ENCODE data around the gene FBXO2. TPM values are rescaled to one million over a fixed set of nuclear protein-coding genes. Genes with fewer than 3 reads are reported as not detected.
A peak's percentile ranks its signal among the peaks of the same experiment; 100 is the strongest.

The FBXO2 gene
- total RNA-seq, 1 experiment from 2014 or later = 81.1 TPM

GRCh38 chr1:11649624-11650330 is 4.5 kb downstream of the FBXO2 start:
- Histone ChIP-seq H3K79me2 (ENCODE audit: insufficient read depth, low read length) (peaks cover 7% of the 10 kb centered on the region; the same call in 1 of the 2 replicates), H4K20me1 (ENCODE audit: insufficient read depth) (no peaks in the 10 kb centered on the region), H3K9me3 (ENCODE audit: control insufficient read depth in 1 of 2, insufficient read depth in 1 of 2, low read depth in 1 of 2, low read length in 2 of 2) (no peaks in the 10 kb centered on the region), H3K4me2 (ENCODE audit: low read length) (peak overlapping the region; percentile 71), H3K9me2 (ENCODE audit: insufficient read depth) (no peaks in the 10 kb centered on the region), H2AFZ (ENCODE audit: low read depth, low read length, poor library complexity, severe bottlenecking) (no peak overlapping the region), H3K4me1 (ENCODE audit: control insufficient read depth in 1 of 2, insufficient read depth in 2 of 2, low read length in 2 of 2) (peaks cover 23 to 44% of the 10 kb centered on the region in 2 experiments; a peak in 3 of 4 replicates), H3K27me3 (ENCODE audit: insufficient read depth, low read length) (no peaks in the 10 kb centered on the region), H3K27ac (ENCODE audit: low read depth, low read length) (no peak overlapping the region), H3K9ac (ENCODE audit: low read length) (no peak overlapping the region), H3K4me3 (replicated peaks in 1 of 2; ENCODE audit: low read depth in 1 of 2, low read length in 2 of 2) (peak overlapping the region in 1 of 2 experiments; percentile 50; a peak in 2 of 4 replicates), H3K36me3 (ENCODE audit: control insufficient read depth in 1 of 2, insufficient read depth in 2 of 2, low read length in 2 of 2) (no peaks in the 10 kb centered on the region)
- BruUV-seq (replicated peaks) = no TSS peak
- DNase-seq (ENCODE audit: low read depth, low spot score) (no peak), ATAC-seq (no peak)
- intact Hi-C loops (cut with micrococcal nuclease) = no loop called here
- ChIA-PET RAD21 (ENCODE audit: low non-redundant PET in 1 of 2, low total read pairs in 2 of 2, uncharacterized antibody in 2 of 2, unreplicated experiment in 2 of 2) (interaction anchor here in 1 of 2 experiments (1.0 to 1.4 kb wide), 2 partner anchors 61 to 70 kb away, joined by 3 to 7 read pairs; no protein-coding TSS in a partner anchor), CTCF (interaction anchor here (0.8 to 2.5 kb wide), 8 partner anchors 15 to 72 kb away, joined by 3 to 15 read pairs (median 4); partner anchors contain the start of gene FBXO6), POLR2A (interaction anchor here (1.0 kb wide), 1 partner anchor 15 kb away, joined by 4 read pairs; the partner anchor contains the start of gene FBXO6)
- TF ChIP-seq EZH2 (IDR thresholded peaks at IDR 0.05) = no peak
- no peak for TF ChIP-seq ZFX (IDR thresholded peaks at IDR 0.05)
- no peak for TF ChIP-seq TCF7L2 (IDR thresholded peaks at IDR 0.05; ENCODE audit: borderline replicate concordance, extremely low read depth, insufficient read depth, insufficient read length)

- no peaks in the 10 kb centered on the region for H4K20me1 ChIP-seq (ENCODE audit: insufficient read depth)
- BruUV-seq (replicated peaks) = no TSS peak
- ChIA-PET CTCF (interaction anchor here (0.9 to 2.5 kb wide), 2 partner anchors 64 to 70 kb away, joined by 3 to 15 read pairs; no protein-coding TSS in a partner anchor), POLR2A (interaction anchor here (0.7 kb wide), 1 partner anchor 14 kb away, joined by 3 read pairs; no protein-coding TSS in a partner anchor), RAD21 (ENCODE audit: low non-redundant PET in 1 of 2, low total read pairs in 2 of 2, uncharacterized antibody in 2 of 2, unreplicated experiment in 2 of 2) (interaction anchor here in 1 of 2 experiments (0.6 kb wide), 1 partner anchor 69 kb away, joined by 6 read pairs; no protein-coding TSS in a partner anchor)
- no peak overlapping the region for H3K27ac ChIP-seq (ENCODE audit: low read depth, low read length)
- peaks cover 7% of the 10 kb centered on the region; the same call in 1 of the 2 replicates for H3K79me2 ChIP-seq (ENCODE audit: insufficient read depth, low read length)
- intact Hi-C loops (cut with micrococcal nuclease) = no loop called here
- H3K4me1 ChIP-seq (ENCODE audit: control insufficient read depth in 1 of 2, insufficient read depth in 2 of 2, low read length in 2 of 2) = peaks cover 23 to 44% of the 10 kb centered on the region in 2 experiments; a peak in 3 of 4 replicates
- ATAC-seq (no peak), DNase-seq (ENCODE audit: low read depth, low spot score) (no peak)
- no peak overlapping the region for H3K4me3 ChIP-seq (replicated peaks in 1 of 2; ENCODE audit: low read depth in 1 of 2, low read length in 2 of 2)
- H3K9me3 ChIP-seq (ENCODE audit: control insufficient read depth in 1 of 2, insufficient read depth in 1 of 2, low read depth in 1 of 2, low read length in 2 of 2) = no peaks in the 10 kb centered on the region
- H3K9ac ChIP-seq (ENCODE audit: low read length) = no peak overlapping the region
- H3K9me2 ChIP-seq (ENCODE audit: insufficient read depth) = no peaks in the 10 kb centered on the region
- no peak overlapping the region for H3K4me2 ChIP-seq (ENCODE audit: low read length)
- H3K36me3 ChIP-seq (ENCODE audit: control insufficient read depth in 1 of 2, insufficient read depth in 2 of 2, low read length in 2 of 2) = no peaks in the 10 kb centered on the region
- H2AFZ ChIP-seq (ENCODE audit: low read depth, low read length, poor library complexity, severe bottlenecking) = no peak overlapping the region
- H3K27me3 ChIP-seq (ENCODE audit: insufficient read depth, low read length) = no peaks in the 10 kb centered on the region
- TF ChIP-seq JUND (IDR thresholded peaks at IDR 0.05) (no peak), REST (IDR thresholded peaks at IDR 0.05; ENCODE audit: low read depth) (no peak), CBX3 (IDR thresholded peaks at IDR 0.05; ENCODE audit: low read depth) (no peak), FOSL1 (IDR thresholded peaks at IDR 0.05; ENCODE audit: low read depth) (no peak), EZH2 (IDR thresholded peaks at IDR 0.05) (no peak), TCF7L2 (IDR thresholded peaks at IDR 0.05; ENCODE audit: borderline replicate concordance, extremely low read depth, insufficient read depth, insufficient read length) (no peak), MAX (IDR thresholded peaks at IDR 0.05) (no peak), EGR1 (IDR thresholded peaks at IDR 0.05; ENCODE audit: low read depth) (no peak), ZFX (IDR thresholded peaks at IDR 0.05) (no peak), ATF3 (IDR thresholded peaks at IDR 0.05) (no peak), POLR2A (IDR thresholded peaks at IDR 0.05; ENCODE audit: borderline replicate concordance, extremely low read depth, insufficient read depth, insufficient read length) (no peak), CEBPB (IDR thresholded peaks at IDR 0.05; ENCODE audit: low read depth) (no peak), SRF (IDR thresholded peaks at IDR 0.05; ENCODE audit: low read depth) (no peak), YY1 (IDR thresholded peaks at IDR 0.05; ENCODE audit: extremely low read depth, insufficient replicate concordance, low read depth, low read length) (no peak)
Observed at GRCh38 chr1:11649237-11649623, 5.0 kb downstream of the FBXO2 start.
